ENCODE results near the gene PHETA1.

The PHETA1 gene

GRCh38 chr12:111361073-111361716 lies 7.7 kb downstream of the PHETA1 start:
- H3K4me3 ChIP-seq (replicated peaks; ENCODE audit: low read depth, low read length), result no peak overlapping the region
- no peak for TF ChIP-seq CTCF (IDR thresholded peaks at IDR 0.05; ENCODE audit: low read depth, low read length, missing control alignments)
- no peak for DNase-seq (ENCODE audit: extremely low read depth, low read depth)

- H3K4me3 ChIP-seq (replicated peaks; ENCODE audit: low read depth, low read length), result no peak overlapping the region
- no peak for TF ChIP-seq CTCF (IDR thresholded peaks at IDR 0.05; ENCODE audit: low read depth, low read length, missing control alignments)
- no peak for DNase-seq (ENCODE audit: extremely low read depth, low read depth)
Observed at GRCh38 chr12:111360325-111360930, 8.5 kb downstream of the PHETA1 start.

GRCh38 chr12:111359914-111360276 lies 9.0 kb downstream of the PHETA1 start:
- no peak overlapping the region for H3K4me3 ChIP-seq (replicated peaks; ENCODE audit: low read depth, low read length)
- no peak for TF ChIP-seq CTCF (IDR thresholded peaks at IDR 0.05; ENCODE audit: low read depth, low read length, missing control alignments)
- no peak for DNase-seq (ENCODE audit: extremely low read depth, low read depth)

GRCh38 chr12:111359231-111359913 lies 9.5 kb downstream of the PHETA1 start:
- no peak overlapping the region for H3K4me3 ChIP-seq (replicated peaks; ENCODE audit: low read depth, low read length)
- no peak for DNase-seq (ENCODE audit: extremely low read depth, low read depth)
- no peak for TF ChIP-seq CTCF (IDR thresholded peaks at IDR 0.05; ENCODE audit: low read depth, low read length, missing control alignments)

GRCh38 chr12:111355201-111355925 lies 13.5 kb downstream of the PHETA1 start:
- no peak for DNase-seq (ENCODE audit: extremely low read depth, low read depth)
- TF ChIP-seq CTCF (IDR thresholded peaks at IDR 0.05; ENCODE audit: low read depth, low read length, missing control alignments), result no peak
- H3K4me3 ChIP-seq (replicated peaks; ENCODE audit: low read depth, low read length), result no peak overlapping the region

- no peak for TF ChIP-seq CTCF (IDR thresholded peaks at IDR 0.05; ENCODE audit: low read depth, low read length, missing control alignments)
- no peak overlapping the region for H3K4me3 ChIP-seq (replicated peaks; ENCODE audit: low read depth, low read length)
- no peak for DNase-seq (ENCODE audit: extremely low read depth, low read depth)
Observed at GRCh38 chr12:111354511-111354910, 14.4 kb downstream of the PHETA1 start.
